Smooth muscle cell (in vitro differentiated cells): ENCODE measurements around the gene GRM5. TPM values are rescaled to one million over a fixed set of nuclear protein-coding genes. Genes with fewer than 3 reads are reported as not detected.
"Not testable (repeated sequence)": the region's sequence is repeated elsewhere in the genome, so short reads cannot be mapped to it uniquely, and the experiment has no call there.

Experiments used
- DNase-seq: peaks from one replicate; lab custom pipeline; 2025; ENCODE audit not compliant: unreplicated experiment; lab: John Stamatoyannopoulos, UW
- H2AFZ ChIP-seq: fragments of 200-600 bp; sonication (generic); 2 replicates; pipeline ENCODE4 v1.6.0; 2016; ENCODE audit warnings: antibody characterized with exemption, low read depth, mild to moderate bottlenecking
- H3F3A ChIP-seq: fragments of 200-600 bp; sonication (generic); 2 replicates; pipeline ENCODE4 v1.6.0; 2017; ENCODE audit warnings: antibody characterized with exemption, low read depth
- H3K27ac ChIP-seq: fragments of 200-600 bp; sonication (generic); 2 replicates; pipeline ENCODE4 v1.5.1; 2016; ENCODE audit warnings: low read depth, mild to moderate bottlenecking
- H3K27me3 ChIP-seq: fragments of 200-600 bp; sonication (generic); 2 replicates; pipeline ENCODE4 v1.6.1; 2016; ENCODE audit warnings: low read depth, mild to moderate bottlenecking
- H3K36me3 ChIP-seq: fragments of 200-600 bp; sonication (generic); 2 replicates; pipeline ENCODE4 v1.5.1; 2016; ENCODE audit warnings: low read depth
- H3K4me1 ChIP-seq: fragments of 200-600 bp; sonication (generic); 2 replicates; pipeline ENCODE4 v1.5.1; 2016; ENCODE audit warnings: low read depth
- H3K4me2 ChIP-seq: fragments of 200-600 bp; sonication (generic); 2 replicates; pipeline ENCODE4 v1.6.0; 2016; ENCODE audit warnings: mild to moderate bottlenecking
- H3K4me3 ChIP-seq: fragments of 200-600 bp; sonication (generic); 2 replicates; pipeline ENCODE4 v1.5.1; 2016; ENCODE audit warnings: mild to moderate bottlenecking
- H3K79me2 ChIP-seq: fragments of 200-600 bp; sonication (generic); 2 replicates; pipeline ENCODE4 v1.6.0; 2016; ENCODE audit warnings: low read depth, mild to moderate bottlenecking
- H3K9ac ChIP-seq: fragments of 200-600 bp; sonication (generic); 2 replicates; pipeline ENCODE4 v1.6.0; 2016; ENCODE audit warnings: low read depth
- H3K9me3 ChIP-seq: fragments of 200-600 bp; sonication (generic); replicated peaks from 2 replicates; pipeline ENCODE4 v1.5.1; 2016; ENCODE audit warnings: low read depth
- H4K20me1 ChIP-seq: fragments of 200-600 bp; sonication (generic); 2 replicates; pipeline ENCODE4 v1.6.0; 2016; ENCODE audit warnings: low read depth
- WGBS: methylation state at CpG from one replicate; pipeline ENCODE4 v1.1.7; 2016; ENCODE audit warnings: low lambda C conversion rate; 5-methylcytosine and 5-hydroxymethylcytosine counted together
- polyA plus RNA-seq: library from polyadenylated mRNA; unstranded; fragments of >200 nt; fragmentation: Nextera tagmentation; extraction: Ambion mirVana; gene quantifications from 2 replicates; pipeline ENCODE4 v1.2.1, GENCODE V29; 2016
- total RNA-seq: library from RNA; depleted of rRNA; stranded (reverse); fragments of >200 nt; gene quantifications from 2 replicates; pipeline ENCODE4 v1.2.3, GENCODE V29; 2014
- TF ChIP-seq, protein P1 (sequence below): fragments of 200-600 bp; sonication (generic); IDR thresholded peaks from 2 replicates; pipeline ENCODE4 v1.5.1; 2017; ENCODE audit warnings: borderline replicate concordance, mild to moderate bottlenecking, antibody characterized with exemption; ENCODE audit not compliant: insufficient read depth, poor library complexity, severe bottlenecking

The GRM5 gene
- total and polyA plus RNA-seq, 2 experiments from 2014 or later = not detected

- Histone ChIP-seq H2AFZ (peak overlapping the region; percentile 71), H3K9ac (peak overlapping the region; percentile 56), H3K4me2 (peak overlapping the region; percentile 56), H3K9me3 (no peaks in the 10 kb centered on the region), H3K79me2 (no peaks in the 10 kb centered on the region), H4K20me1 (no peaks in the 10 kb centered on the region), H3K36me3 (no peaks in the 10 kb centered on the region), H3F3A (peaks cover 11% of the 10 kb centered on the region), H3K27me3 (no peaks in the 10 kb centered on the region), H3K4me1 (peaks cover 10% of the 10 kb centered on the region), H3K4me3 (no peak overlapping the region), H3K27ac (peak overlapping the region; percentile 98)
- TF ChIP-seq, protein P1, sequence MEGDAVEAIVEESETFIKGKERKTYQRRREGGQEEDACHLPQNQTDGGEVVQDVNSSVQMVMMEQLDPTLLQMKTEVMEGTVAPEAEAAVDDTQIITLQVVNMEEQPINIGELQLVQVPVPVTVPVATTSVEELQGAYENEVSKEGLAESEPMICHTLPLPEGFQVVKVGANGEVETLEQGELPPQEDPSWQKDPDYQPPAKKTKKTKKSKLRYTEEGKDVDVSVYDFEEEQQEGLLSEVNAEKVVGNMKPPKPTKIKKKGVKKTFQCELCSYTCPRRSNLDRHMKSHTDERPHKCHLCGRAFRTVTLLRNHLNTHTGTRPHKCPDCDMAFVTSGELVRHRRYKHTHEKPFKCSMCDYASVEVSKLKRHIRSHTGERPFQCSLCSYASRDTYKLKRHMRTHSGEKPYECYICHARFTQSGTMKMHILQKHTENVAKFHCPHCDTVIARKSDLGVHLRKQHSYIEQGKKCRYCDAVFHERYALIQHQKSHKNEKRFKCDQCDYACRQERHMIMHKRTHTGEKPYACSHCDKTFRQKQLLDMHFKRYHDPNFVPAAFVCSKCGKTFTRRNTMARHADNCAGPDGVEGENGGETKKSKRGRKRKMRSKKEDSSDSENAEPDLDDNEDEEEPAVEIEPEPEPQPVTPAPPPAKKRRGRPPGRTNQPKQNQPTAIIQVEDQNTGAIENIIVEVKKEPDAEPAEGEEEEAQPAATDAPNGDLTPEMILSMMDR = no peak
- DNase-seq = no peak
- WGBS = 85% methylated on average over 3 of the region's 3 CpGs
Measured at GRCh38 chr11:88536616-88537265, 529.0 kb downstream of the GRM5 start.

DNA sequence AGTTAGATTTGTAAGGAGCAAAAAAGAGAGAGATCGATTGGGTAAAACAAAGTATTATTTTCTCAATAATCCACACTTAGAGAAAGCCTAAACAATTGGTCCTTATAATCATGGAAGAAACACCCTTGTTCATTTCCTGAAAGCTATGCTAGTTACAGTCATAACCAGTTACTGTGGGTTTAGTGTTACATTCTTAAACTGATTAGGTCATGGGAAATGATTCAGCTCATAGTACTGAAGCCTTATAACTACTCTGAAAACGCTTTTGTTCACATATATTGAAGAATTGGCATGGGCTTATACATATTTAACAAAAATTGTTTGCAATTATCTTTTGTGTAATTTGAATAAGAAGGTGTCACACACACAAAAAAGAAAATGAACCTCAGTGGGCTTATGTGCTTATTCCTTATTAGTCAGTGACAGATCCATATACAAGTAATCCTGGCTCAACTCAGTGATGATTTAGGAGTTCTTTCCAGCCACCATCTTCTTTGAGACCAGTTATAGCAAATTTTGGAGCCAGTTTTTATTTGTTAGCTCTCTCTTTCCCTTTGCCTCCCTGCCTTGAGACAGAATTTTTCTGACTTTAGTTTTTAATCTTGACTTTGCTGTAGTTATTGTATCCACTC, 529.8 kb downstream of the GRM5 start:
- Histone ChIP-seq H3K4me1 (peaks cover 10% of the 10 kb centered on the region), H3K79me2 (no peaks in the 10 kb centered on the region), H3K9me3 (no peaks in the 10 kb centered on the region), H3F3A (peaks cover 11% of the 10 kb centered on the region), H3K4me3 (no peak overlapping the region), H3K27me3 (no peaks in the 10 kb centered on the region), H2AFZ (peak overlapping the region; percentile 71), H4K20me1 (no peaks in the 10 kb centered on the region), H3K9ac (peak overlapping the region; percentile 74), H3K4me2 (peak overlapping the region; percentile 56), H3K27ac (peak overlapping the region; percentile 98), H3K36me3 (no peaks in the 10 kb centered on the region)
- DNase-seq = no peak
- TF ChIP-seq, protein P1 = no peak
- WGBS = 16% methylated on average over 2 of the region's 2 CpGs

DNA sequence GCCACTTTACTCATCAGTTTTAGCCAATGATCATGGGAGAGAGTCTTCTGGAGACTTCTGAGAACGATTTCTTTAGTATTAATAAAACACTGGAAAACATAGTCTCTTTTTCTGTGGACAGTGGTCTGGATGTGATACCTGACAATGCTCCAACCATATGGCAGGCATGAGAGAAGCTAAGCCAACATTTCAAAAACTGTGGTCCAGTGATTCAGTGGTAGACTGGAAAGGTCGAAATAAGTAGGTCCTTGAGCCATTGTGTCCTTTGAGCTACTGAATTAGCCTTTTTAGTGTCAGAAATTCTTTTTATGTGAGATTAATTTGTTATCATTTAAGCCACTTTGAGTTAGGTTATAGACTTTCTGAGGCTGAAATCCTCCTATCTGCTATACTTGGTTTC, 530.5 kb downstream of the GRM5 start:
- Histone ChIP-seq H3K36me3 (no peaks in the 10 kb centered on the region), H2AFZ (peak overlapping the region; percentile 71), H3K4me3 (no peak overlapping the region), H3K4me2 (peak overlapping the region; percentile 56), H3K27me3 (no peaks in the 10 kb centered on the region), H3K27ac (peak overlapping the region; percentile 98), H3K9ac (peak overlapping the region; percentile 74), H3K9me3 (no peaks in the 10 kb centered on the region), H3F3A (peaks cover 11% of the 10 kb centered on the region), H3K4me1 (peaks cover 10% of the 10 kb centered on the region), H3K79me2 (no peaks in the 10 kb centered on the region), H4K20me1 (no peaks in the 10 kb centered on the region)
- TF ChIP-seq, protein P1 = no peak
- 80% methylated on average over 2 of the region's 2 CpGs for WGBS
- no peak for DNase-seq

DNA sequence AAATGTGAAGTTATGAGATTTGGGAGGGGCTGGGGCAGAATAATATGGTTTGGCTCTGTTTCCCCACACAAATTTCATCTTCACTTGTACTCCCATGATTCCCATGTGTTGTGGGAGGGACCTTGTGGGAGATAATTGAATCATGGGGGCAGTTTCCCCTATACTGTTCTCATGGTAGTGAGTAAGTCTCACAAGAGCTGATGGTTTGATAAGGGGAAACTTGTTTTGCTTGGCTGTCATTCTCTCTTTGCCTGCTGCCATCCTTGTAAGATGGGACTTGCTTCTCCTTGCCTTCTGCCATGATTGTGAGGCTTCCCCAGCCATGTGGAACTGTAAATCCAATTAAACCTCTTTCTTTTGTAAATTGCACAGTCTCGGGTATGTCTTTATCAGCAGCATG, 531.1 kb downstream of the GRM5 start:
- not testable (repeated sequence) for H2AFZ ChIP-seq, H3K27me3 ChIP-seq, H3K36me3 ChIP-seq, DNase-seq, H3K4me2 ChIP-seq, H3K9ac ChIP-seq, H3K9me3 ChIP-seq, H3K79me2 ChIP-seq, H3K4me3 ChIP-seq, H4K20me1 ChIP-seq
- Histone ChIP-seq H3K4me1 (peaks cover 10% of the 10 kb centered on the region), H3K27ac (peak overlapping the region; percentile 98), H3F3A (peaks cover 11% of the 10 kb centered on the region)
- 97% methylated on average over 1 of the region's 1 CpG for WGBS
